ENCODE measurements around the gene SPAG16. TPM values are rescaled to one million over a fixed set of nuclear protein-coding genes. Genes with fewer than 3 reads are reported as not detected.

SPAG16 gene
- total and polyA plus RNA-seq, 2 donors (not counting 1 experiment from before 2014, with no cell fraction given), result 24.1 to 36.8 TPM

DNA sequence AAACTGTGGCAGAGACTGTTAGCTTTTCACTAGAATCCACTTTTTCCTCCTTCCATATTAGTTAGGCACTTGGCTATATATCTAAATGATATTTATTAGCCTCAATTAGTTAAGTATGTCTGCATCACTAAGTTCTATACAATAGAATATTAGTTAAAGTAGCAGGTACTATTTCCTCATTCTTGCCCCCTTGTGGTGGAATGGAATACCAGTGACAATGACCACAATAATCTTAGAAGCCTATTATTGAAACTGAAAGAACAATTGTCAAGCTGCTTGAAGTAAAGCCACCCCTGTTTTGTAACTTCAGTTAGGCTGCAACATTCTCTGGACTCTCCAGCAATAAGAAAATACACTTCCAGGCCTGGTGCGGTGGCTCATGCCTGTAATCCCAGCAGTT lies 650.3 kb downstream of the SPAG16 start:
- Histone ChIP-seq H3K4me3 (replicated peaks in 1 of 4; ENCODE audit: control extremely low read depth in 1 of 4, insufficient read depth in 1 of 4, low read depth in 3 of 4, low read length in 4 of 4) (no peak overlapping the region), H3K79me2 (ENCODE audit: control insufficient read depth, insufficient read depth, low read length) (no peaks in the 10 kb centered on the region), H3K9me3 (ENCODE audit: control insufficient read depth, insufficient read depth, low read depth, low read length) (no peaks in the 10 kb centered on the region), H3K4me1 (ENCODE audit: control insufficient read depth, extremely low read depth, insufficient read depth, low read length) (no peaks in the 10 kb centered on the region), H3K4me2 (ENCODE audit: extremely low read depth, insufficient read depth, low read length) (no peak overlapping the region), H4K20me1 (ENCODE audit: control insufficient read depth, extremely low read depth, insufficient read depth, low read length) (no peaks in the 10 kb centered on the region), H3K9ac (ENCODE audit: insufficient read depth, low read length) (no peak overlapping the region), H2AFZ (ENCODE audit: low read length) (no peak overlapping the region), H3K27me3 (ENCODE audit: control insufficient read depth, insufficient read depth, low read length) (no peaks in the 10 kb centered on the region), H3K36me3 (ENCODE audit: control insufficient read depth, insufficient read depth, low read length) (no peaks in the 10 kb centered on the region), H3K27ac (ENCODE audit: insufficient read depth, low read length) (no peak overlapping the region)
- peak; percentile 2 to 9 for DNase-seq (ENCODE audit: low read depth in 2 of 2)
- TF ChIP-seq EZH2 (IDR thresholded peaks at IDR 0.05; ENCODE audit: low read length, missing control alignments), result no peak
- TF ChIP-seq, protein P1, sequence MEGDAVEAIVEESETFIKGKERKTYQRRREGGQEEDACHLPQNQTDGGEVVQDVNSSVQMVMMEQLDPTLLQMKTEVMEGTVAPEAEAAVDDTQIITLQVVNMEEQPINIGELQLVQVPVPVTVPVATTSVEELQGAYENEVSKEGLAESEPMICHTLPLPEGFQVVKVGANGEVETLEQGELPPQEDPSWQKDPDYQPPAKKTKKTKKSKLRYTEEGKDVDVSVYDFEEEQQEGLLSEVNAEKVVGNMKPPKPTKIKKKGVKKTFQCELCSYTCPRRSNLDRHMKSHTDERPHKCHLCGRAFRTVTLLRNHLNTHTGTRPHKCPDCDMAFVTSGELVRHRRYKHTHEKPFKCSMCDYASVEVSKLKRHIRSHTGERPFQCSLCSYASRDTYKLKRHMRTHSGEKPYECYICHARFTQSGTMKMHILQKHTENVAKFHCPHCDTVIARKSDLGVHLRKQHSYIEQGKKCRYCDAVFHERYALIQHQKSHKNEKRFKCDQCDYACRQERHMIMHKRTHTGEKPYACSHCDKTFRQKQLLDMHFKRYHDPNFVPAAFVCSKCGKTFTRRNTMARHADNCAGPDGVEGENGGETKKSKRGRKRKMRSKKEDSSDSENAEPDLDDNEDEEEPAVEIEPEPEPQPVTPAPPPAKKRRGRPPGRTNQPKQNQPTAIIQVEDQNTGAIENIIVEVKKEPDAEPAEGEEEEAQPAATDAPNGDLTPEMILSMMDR (conservative IDR thresholded peaks at IDR 0.05 in 1 of 2, IDR thresholded peaks at IDR 0.05 in 1 of 2; ENCODE audit: low read depth in 1 of 2, low read length in 2 of 2), result peak in 1 of 2 donors; percentile 41

DNA sequence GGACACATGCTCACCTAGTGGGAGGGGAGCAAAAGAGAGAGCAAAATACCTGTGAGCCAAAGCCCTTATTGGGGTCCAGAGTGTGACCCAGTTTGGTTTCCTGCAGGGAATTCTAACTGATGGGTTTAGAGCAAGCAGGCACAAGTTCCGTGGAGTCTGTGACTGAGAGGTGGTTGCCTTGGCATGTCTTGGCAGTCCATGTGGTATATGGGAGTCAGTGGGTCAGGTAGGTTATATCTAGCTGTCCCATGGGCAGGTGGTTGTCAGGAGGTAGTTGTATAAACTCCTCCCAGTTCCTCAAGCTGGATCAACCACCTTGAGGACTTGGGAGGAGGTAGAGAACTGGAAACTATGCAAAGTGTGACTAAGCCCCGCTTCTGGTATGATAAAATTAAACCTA lies 673.8 kb downstream of the SPAG16 start:
- Histone ChIP-seq H3K9me3 (ENCODE audit: control insufficient read depth, insufficient read depth, low read depth, low read length) (no peaks in the 10 kb centered on the region), H3K4me1 (ENCODE audit: control insufficient read depth, extremely low read depth, insufficient read depth, low read length) (no peaks in the 10 kb centered on the region), H3K4me2 (ENCODE audit: extremely low read depth, insufficient read depth, low read length) (no peak overlapping the region), H3K4me3 (replicated peaks in 1 of 4; ENCODE audit: control extremely low read depth in 1 of 4, insufficient read depth in 1 of 4, low read depth in 3 of 4, low read length in 4 of 4) (no peak overlapping the region), H3K9ac (ENCODE audit: insufficient read depth, low read length) (no peak overlapping the region), H3K36me3 (ENCODE audit: control insufficient read depth, insufficient read depth, low read length) (no peaks in the 10 kb centered on the region), H3K79me2 (ENCODE audit: control insufficient read depth, insufficient read depth, low read length) (no peaks in the 10 kb centered on the region), H2AFZ (ENCODE audit: low read length) (no peak overlapping the region), H4K20me1 (ENCODE audit: control insufficient read depth, extremely low read depth, insufficient read depth, low read length) (no peaks in the 10 kb centered on the region), H3K27ac (ENCODE audit: insufficient read depth, low read length) (no peak overlapping the region), H3K27me3 (ENCODE audit: control insufficient read depth, insufficient read depth, low read length) (no peaks in the 10 kb centered on the region)
- no peak for DNase-seq (ENCODE audit: low read depth in 2 of 2)
- TF ChIP-seq, protein P1 (conservative IDR thresholded peaks at IDR 0.05 in 1 of 2, IDR thresholded peaks at IDR 0.05 in 1 of 2; ENCODE audit: low read depth in 1 of 2, low read length in 2 of 2), result no peak
- TF ChIP-seq EZH2 (IDR thresholded peaks at IDR 0.05; ENCODE audit: low read length, missing control alignments), result no peak

GRCh38 chr2:213959589-213959988 lies 675.3 kb downstream of the SPAG16 start:
- Histone ChIP-seq H3K36me3 (ENCODE audit: control insufficient read depth, insufficient read depth, low read length) (no peaks in the 10 kb centered on the region), H3K27ac (ENCODE audit: insufficient read depth, low read length) (no peak overlapping the region), H3K9me3 (ENCODE audit: control insufficient read depth, insufficient read depth, low read depth, low read length) (no peaks in the 10 kb centered on the region), H3K4me3 (replicated peaks in 1 of 4; ENCODE audit: control extremely low read depth in 1 of 4, insufficient read depth in 1 of 4, low read depth in 3 of 4, low read length in 4 of 4) (no peak overlapping the region), H3K79me2 (ENCODE audit: control insufficient read depth, insufficient read depth, low read length) (no peaks in the 10 kb centered on the region), H3K27me3 (ENCODE audit: control insufficient read depth, insufficient read depth, low read length) (no peaks in the 10 kb centered on the region), H3K9ac (ENCODE audit: insufficient read depth, low read length) (no peak overlapping the region), H2AFZ (ENCODE audit: low read length) (no peak overlapping the region), H4K20me1 (ENCODE audit: control insufficient read depth, extremely low read depth, insufficient read depth, low read length) (no peaks in the 10 kb centered on the region), H3K4me1 (ENCODE audit: control insufficient read depth, extremely low read depth, insufficient read depth, low read length) (no peaks in the 10 kb centered on the region), H3K4me2 (ENCODE audit: extremely low read depth, insufficient read depth, low read length) (no peak overlapping the region)
- DNase-seq (ENCODE audit: low read depth in 2 of 2), result no peak
- TF ChIP-seq, protein P1 (conservative IDR thresholded peaks at IDR 0.05 in 1 of 2, IDR thresholded peaks at IDR 0.05 in 1 of 2; ENCODE audit: low read depth in 1 of 2, low read length in 2 of 2), result no peak
- no peak for TF ChIP-seq EZH2 (IDR thresholded peaks at IDR 0.05; ENCODE audit: low read length, missing control alignments)

All from fibroblast of lung (primary cell).